HepG2 (cell line): Measurements from ENCODE around the gene RRBP1. TPM values are rescaled to one million over a fixed set of nuclear protein-coding genes. Genes with fewer than 3 reads are reported as not detected.
A peak's percentile ranks its signal among the peaks of the same experiment; 100 is the strongest.

ENCODE experiments used
- ATAC-seq: fragments of 200-7000 bp; cut with Tn5 transposase; 3 replicates; pipeline ENCODE4 v1.9.1; 2020; ENCODE audit warnings: mild to moderate bottlenecking, moderate library complexity
- BruUV-seq: library from RNA; stranded (reverse); fragments of 400-500 nt; replicated peaks from 2 replicates; lab custom pipeline; 2021; lab: Mats Ljungman, UMichigan
- CTCF ChIA-PET: fragments of 300-600 bp; formaldehyde crosslinking; extraction: SDS; loops from one replicate; lab custom pipeline; 2021; ENCODE audit warnings: low total read pairs, inconsistent platforms, low intra/inter-chr PET ratio; lab: Yijun Ruan, JAX
- POLR2A ChIA-PET: fragments of 350-600 bp; sonication (Branson Sonifier 250); formaldehyde crosslinking; loops from one replicate; lab custom pipeline; 2020; ENCODE audit warnings: antibody characterized with exemption, inconsistent platforms; lab: Yijun Ruan, JAX
- DNase-seq: peaks from one replicate; pipeline ENCODE4 v3.0.0-alpha.2; 2015; ENCODE audit warnings: low spot score
- FAIRE-seq: peaks from 3 replicates; lab custom pipeline; 2011; peaks lifted over from hg19 to GRCh38; lab: Jason Lieb, UNC
- H2AFZ ChIP-seq: one replicate; pipeline ENCODE4 v1.6.1; 2011; ENCODE audit warnings: low read length, inconsistent platforms
- H3K27ac ChIP-seq: fragments of 300-600 bp; 3 replicates; pipeline ENCODE4 v1.8.0; 2011; ENCODE audit warnings: mixed run types, mild to moderate bottlenecking, mixed read lengths, low read length, inconsistent platforms; ENCODE audit not compliant: insufficient read depth; ENCODE audit errors: extremely low read length
- H3K27me3 ChIP-seq, 2 experiments: fragments of 200-600 bp in 1 of 2; 2 replicates in 1 of 2; 3 replicates in 1 of 2; pipeline versions ENCODE4 v1.6.0 to v1.8.0; 2011; ENCODE audit warnings: low read length in 2 of 2, mild to moderate bottlenecking in 2 of 2, moderate library complexity in 2 of 2, inconsistent platforms in 1 of 2; ENCODE audit not compliant: insufficient read depth in 2 of 2, control insufficient read depth in 1 of 2
- H3K36me3 ChIP-seq, 2 experiments: fragments of 200-600 bp in 1 of 2; replicated peaks in 1 of 2; 2 replicates in 1 of 2; 3 replicates in 1 of 2; pipeline versions ENCODE4 v1.5.1 to v1.8.0; 2011; ENCODE audit warnings: low read length in 2 of 2, inconsistent platforms in 1 of 2; ENCODE audit not compliant: insufficient read depth in 2 of 2, control insufficient read depth in 1 of 2
- H3K4me1 ChIP-seq: 2 replicates; pipeline ENCODE4 v1.5.1; 2012; ENCODE audit warnings: low read length, inconsistent platforms; ENCODE audit not compliant: insufficient read depth
- H3K4me2 ChIP-seq: 2 replicates; pipeline ENCODE4 v1.6.0; 2011; ENCODE audit warnings: low read depth, low read length, inconsistent platforms
- H3K4me3 ChIP-seq, 3 experiments: fragments of 200-600 bp in 1 of 3; sonication (generic), shearing (Covaris generic) in 1 of 3; replicated peaks in 1 of 3; 2 replicates each; pipeline ENCODE4 v1.5.1; 2011 to 2016; ENCODE audit warnings: low read length in 3 of 3, inconsistent platforms in 2 of 3, low read depth in 2 of 3, mild to moderate bottlenecking in 2 of 3, control low read depth in 1 of 3, mixed read lengths in 1 of 3; ENCODE audit not compliant: insufficient read depth in 1 of 3
- H3K79me2 ChIP-seq: one replicate; pipeline ENCODE4 v1.6.1; 2011; ENCODE audit warnings: low read length, inconsistent platforms; ENCODE audit not compliant: insufficient read depth
- H3K9ac ChIP-seq: 2 replicates; pipeline ENCODE4 v1.6.0; 2011; ENCODE audit warnings: mild to moderate bottlenecking, low read depth, low read length, inconsistent platforms; ENCODE audit not compliant: insufficient read depth
- H3K9me3 ChIP-seq: 2 replicates; pipeline ENCODE4 v1.5.1; 2012; ENCODE audit warnings: mild to moderate bottlenecking, low read length
- H4K20me1 ChIP-seq: 2 replicates; pipeline ENCODE4 v1.6.0; 2011; ENCODE audit warnings: inconsistent platforms, mild to moderate bottlenecking, low read length, moderate library complexity; ENCODE audit not compliant: insufficient read depth
- BCL6 ChIP-seq: IDR thresholded peaks from 2 replicates; pipeline ENCODE4 v1.6.1; 2016; ENCODE audit warnings: missing genetic modification reagents, missing compliant biosample characterization
- CTCF ChIP-seq: sonication (generic); formaldehyde crosslinking; IDR thresholded peaks from 2 replicates; pipeline ENCODE4 v1.5.0; 2020; ENCODE audit warnings: mild to moderate bottlenecking, missing genetic modification reagents, moderate library complexity
- HIVEP1 ChIP-seq: sonication (generic); formaldehyde crosslinking; IDR thresholded peaks from 2 replicates; pipeline ENCODE4 v1.4.0; 2020; ENCODE audit warnings: mild to moderate bottlenecking, missing genetic modification reagents
- LRRFIP1 ChIP-seq: sonication (generic); formaldehyde crosslinking; conservative IDR thresholded peaks from 2 replicates; pipeline ENCODE4 v1.4.0; 2020; ENCODE audit warnings: missing genetic modification reagents
- POLR2A ChIP-seq, 2 experiments: IDR thresholded peaks; 2 replicates each; pipeline ENCODE4 v1.6.1; 2011; ENCODE audit warnings: low read depth in 2 of 2, low read length in 2 of 2, mild to moderate bottlenecking in 1 of 2, moderate library complexity in 1 of 2; ENCODE audit not compliant: insufficient read depth in 1 of 2
- POLR2G ChIP-seq: fragments of 200-400 bp; formaldehyde crosslinking; IDR thresholded peaks from 2 replicates; pipeline ENCODE4 v1.6.1; 2018; ENCODE audit warnings: mild to moderate bottlenecking, low read depth, low read length, moderate library complexity
- RBM22 ChIP-seq: fragments of 200-400 bp; formaldehyde crosslinking; optimal IDR thresholded peaks from 2 replicates; pipeline ENCODE3; 2017; ENCODE audit warnings: mild to moderate bottlenecking, low read length, moderate library complexity
- ZBTB7B ChIP-seq: sonication (generic); formaldehyde crosslinking; IDR thresholded peaks from 2 replicates; pipeline ENCODE4 v1.4.0; 2020; ENCODE audit warnings: missing genetic modification reagents
- ZNF777 ChIP-seq: sonication (generic); formaldehyde crosslinking; IDR thresholded peaks from 2 replicates; pipeline ENCODE4 v1.4.0; 2020; ENCODE audit warnings: missing genetic modification reagents
- WGBS: methylation state at CpG from one replicate; pipeline ENCODE4 v1.1.6; 2017; ENCODE audit warnings: low lambda C conversion rate; 5-methylcytosine and 5-hydroxymethylcytosine counted together
- in situ Hi-C: cut with HindIII; loops from 2 replicates; pipeline ENCODE4 v1.10.0; 2017; ENCODE audit warnings: low pct_unique_long_range_greater_than_20kb; ENCODE audit not compliant: extremely low pct_ligation_motif_present
- intact Hi-C: fragments of 100-400 bp; cut with micrococcal nuclease; formaldehyde crosslinking; loops from one replicate; pipeline ENCODE4 v1.10.0; 2022; ENCODE audit not compliant: unreplicated experiment
- polyA plus RNA-seq, 8 experiments: library from polyadenylated mRNA; depleted of rRNA in 3 of 8; stranded (reverse) in 7 of 8; unstranded in 1 of 8; fragments of >200 nt; fragmentation: Illumina TruSeq in 4 of 8; extraction: Trizol in 4 of 8; gene quantifications; 2 replicates each; pipeline versions ENCODE4 v1.2.1 to v1.2.3, GENCODE V29; 2011 to 2016; ENCODE audit warnings: low read depth in 4 of 8, missing spikeins in 1 of 8, mixed read lengths in 1 of 8; ENCODE audit not compliant: insufficient read depth in 1 of 8
- total RNA-seq, 5 experiments: library from RNA; depleted of rRNA; stranded (reverse); fragments of >200 nt; fragmentation: Illumina TruSeq; extraction: Trizol; gene quantifications; 2 replicates each; pipeline ENCODE4 v1.2.3, GENCODE V29; 2016; ENCODE audit warnings: low read depth in 1 of 5
- TF ChIP-seq, protein P1 (sequence below), 2 experiments: sonication (generic) in 1 of 2; formaldehyde crosslinking in 1 of 2; IDR thresholded peaks; 2 replicates each; pipeline versions ENCODE4 v1.4.0 to v1.6.1; 2018 to 2020; ENCODE audit warnings: missing genetic modification reagents in 2 of 2, borderline replicate concordance in 1 of 2, low read depth in 1 of 2, mild to moderate bottlenecking in 1 of 2, missing biosample characterization in 1 of 2

RRBP1 gene
- total and polyA plus RNA-seq, 2 of the 13 experiments (the other 11 are each of a cell fraction or from before 2014, with no cell fraction given) = 150 to 222 TPM

GRCh38 chr20:17655865-17656479 is 26.1 kb downstream of the RRBP1 start:
- WGBS = 89% methylated on average over 11 of the region's 11 CpGs
- no peak overlapping the region for H3K9ac ChIP-seq
- peaks cover 7% of the 10 kb centered on the region for H3K4me1 ChIP-seq
- no peak overlapping the region for H2AFZ ChIP-seq
- peaks cover 88% of the 10 kb centered on the region for H4K20me1 ChIP-seq
- ATAC-seq = no peak
- no peak overlapping the region for H3K4me2 ChIP-seq
- H3K27me3 ChIP-seq = no peaks in the 10 kb centered on the region
- no peaks in the 10 kb centered on the region for H3K9me3 ChIP-seq
- peaks cover 68 to 89% of the 10 kb centered on the region in 2 experiments for H3K36me3 ChIP-seq
- in situ Hi-C loops (no loop called here), intact Hi-C loops (loop anchor here (1.0 to 5.0 kb wide), 2 partner anchors 241 to 283 kb away; no protein-coding TSS in a partner anchor)
- H3K79me2 ChIP-seq = peaks cover 83% of the 10 kb centered on the region
- no TSS peak for BruUV-seq
- ChIA-PET CTCF (interaction anchor here (1.4 to 2.1 kb wide), 3 partner anchors 242 to 283 kb away, joined by 7 to 12 read pairs (median 11); no protein-coding TSS in a partner anchor), POLR2A (interaction anchor here (1.1 to 1.8 kb wide), 2 partner anchors 12 to 26 kb away, joined by 3 to 4 read pairs; partner anchors contain the start of gene RRBP1)
- TF ChIP-seq POLR2G (peak; percentile 36), CTCF (CRISPR knock-in tag) (no peak), RBM22 (peak; percentile 97), ZNF777 (CRISPR knock-in tag) (no peak), POLR2A (IDR thresholded peaks at IDR 0.05; ENCODE audit: insufficient read depth in 1 of 2, low read depth in 2 of 2, low read length in 2 of 2) (0 out of 4 replicates have a peak, but pooled peaks of 1 of the 2 experiments have one; percentile 20)
- H3K27ac ChIP-seq = no peak overlapping the region
- DNase-seq = no peak
- no peak overlapping the region for H3K4me3 ChIP-seq
- FAIRE-seq = no peak

GRCh38 chr20:17655286-17655651 is 26.8 kb downstream of the RRBP1 start:
- DNase-seq = no peak
- Histone ChIP-seq H3K4me3 (no peak overlapping the region), H2AFZ (no peak overlapping the region), H3K27me3 (no peaks in the 10 kb centered on the region), H3K36me3 (peaks cover 64 to 91% of the 10 kb centered on the region in 2 experiments), H3K79me2 (peaks cover 83% of the 10 kb centered on the region), H3K9ac (no peak overlapping the region), H3K27ac (no peak overlapping the region), H3K4me1 (peaks cover under 1% of the 10 kb centered on the region; the same call in 1 of the 2 replicates), H3K4me2 (no peak overlapping the region), H3K9me3 (no peaks in the 10 kb centered on the region), H4K20me1 (peaks cover 88% of the 10 kb centered on the region)
- in situ Hi-C loops (no loop called here), intact Hi-C loops (loop anchor here (1.0 to 5.0 kb wide), 2 partner anchors 242 to 284 kb away; no protein-coding TSS in a partner anchor)
- ChIA-PET CTCF (interaction anchor here (1.4 to 2.0 kb wide), 2 partner anchors 243 to 284 kb away, joined by 11 to 12 read pairs; no protein-coding TSS in a partner anchor), POLR2A (interaction anchor here (1.8 kb wide), 1 partner anchor 13 kb away, joined by 3 read pairs; no protein-coding TSS in a partner anchor)
- no peak for FAIRE-seq
- 97% methylated on average over 7 of the region's 7 CpGs for WGBS
- no peak for ATAC-seq
- no TSS peak for BruUV-seq
- peak; percentile 24; the same call in 1 of the 2 replicates for TF ChIP-seq ZBTB7B (CRISPR knock-in tag)
- TF ChIP-seq, protein P1, sequence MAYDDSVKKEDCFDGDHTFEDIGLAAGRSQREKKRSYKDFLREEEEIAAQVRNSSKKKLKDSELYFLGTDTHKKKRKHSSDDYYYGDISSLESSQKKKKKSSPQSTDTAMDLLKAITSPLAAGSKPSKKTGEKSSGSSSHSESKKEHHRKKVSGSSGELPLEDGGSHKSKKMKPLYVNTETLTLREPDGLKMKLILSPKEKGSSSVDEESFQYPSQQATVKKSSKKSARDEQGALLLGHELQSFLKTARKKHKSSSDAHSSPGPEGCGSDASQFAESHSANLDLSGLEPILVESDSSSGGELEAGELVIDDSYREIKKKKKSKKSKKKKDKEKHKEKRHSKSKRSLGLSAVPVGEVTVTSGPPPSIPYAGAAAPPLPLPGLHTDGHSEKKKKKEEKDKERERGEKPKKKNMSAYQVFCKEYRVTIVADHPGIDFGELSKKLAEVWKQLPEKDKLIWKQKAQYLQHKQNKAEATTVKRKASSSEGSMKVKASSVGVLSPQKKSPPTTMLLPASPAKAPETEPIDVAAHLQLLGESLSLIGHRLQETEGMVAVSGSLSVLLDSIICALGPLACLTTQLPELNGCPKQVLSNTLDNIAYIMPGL (CRISPR knock-in tag; IDR thresholded peaks at IDR 0.05; ENCODE audit: borderline replicate concordance in 1 of 2, low read depth in 1 of 2) = peak in 1 of 2 experiments; percentile 16; a peak in 1 of 4 replicates
- 0 out of 2 replicates have a peak, but pooled peaks have one; percentile 36 for TF ChIP-seq HIVEP1 (CRISPR knock-in tag)
- TF ChIP-seq LRRFIP1 = 0 out of 2 replicates have a peak, but pooled peaks have one; percentile 20
- 0 out of 2 replicates have a peak, but pooled peaks have one; percentile 1 for TF ChIP-seq BCL6 (CRISPR knock-in tag)
